ENCODE results near the gene POP4. TPM values are rescaled to one million over a fixed set of nuclear protein-coding genes. Genes with fewer than 3 reads are reported as not detected.

The POP4 gene
- total and polyA plus RNA-seq, 2 donors from 2014 or later: 60.5 to 87.9 TPM

- FAIRE-seq: no peak
- Histone ChIP-seq H3K36me3 (ENCODE audit: control insufficient read depth in 2 of 3, insufficient read depth in 3 of 3, low read length in 3 of 3) (no peaks in the 10 kb centered on the region), H3K9me3 (ENCODE audit: control insufficient read depth in 2 of 3, insufficient read depth in 1 of 3, low read length in 3 of 3) (no peaks in the 10 kb centered on the region), H3K27ac (ENCODE audit: low read depth in 2 of 2, low read length in 2 of 2) (no peak overlapping the region), H3K4me3 (ENCODE audit: low read length in 3 of 3) (no peak overlapping the region), H3K9ac (ENCODE audit: low read length in 3 of 3) (no peak overlapping the region), H3K4me1 (ENCODE audit: control insufficient read depth in 2 of 3, insufficient read depth in 2 of 3, low read depth in 1 of 3, low read length in 3 of 3) (no peaks in the 10 kb centered on the region), H3K27me3 (ENCODE audit: control insufficient read depth, insufficient read depth, low read length) (peaks cover 2% of the 10 kb centered on the region)
- intact Hi-C loops (cut with DNase I): no loop called here
- TF ChIP-seq CTCF (IDR thresholded peaks at IDR 0.05; ENCODE audit: borderline replicate concordance, extremely low read depth, insufficient read depth): no peak
- no peak for DNase-seq
Observed at GRCh38 chr19:29569038-29569911, 36.8 kb upstream of the POP4 start.

- H3K9me3 ChIP-seq (ENCODE audit: control insufficient read depth in 2 of 3, insufficient read depth in 1 of 3, low read length in 3 of 3): no peaks in the 10 kb centered on the region
- DNase-seq: no peak
- H3K27ac ChIP-seq (ENCODE audit: low read depth in 2 of 2, low read length in 2 of 2): no peak overlapping the region
- intact Hi-C loops (cut with DNase I): no loop called here
- no peak overlapping the region for H3K9ac ChIP-seq (ENCODE audit: low read length in 3 of 3)
- no peak for FAIRE-seq
- H3K4me1 ChIP-seq (ENCODE audit: control insufficient read depth in 2 of 3, insufficient read depth in 2 of 3, low read depth in 1 of 3, low read length in 3 of 3): no peaks in the 10 kb centered on the region
- no peak for TF ChIP-seq CTCF (IDR thresholded peaks at IDR 0.05; ENCODE audit: borderline replicate concordance, extremely low read depth, insufficient read depth)
- H3K36me3 ChIP-seq (ENCODE audit: control insufficient read depth in 2 of 3, insufficient read depth in 3 of 3, low read length in 3 of 3): no peaks in the 10 kb centered on the region
- H3K27me3 ChIP-seq (ENCODE audit: control insufficient read depth, insufficient read depth, low read length): peaks cover 2% of the 10 kb centered on the region
- H3K4me3 ChIP-seq (ENCODE audit: low read length in 3 of 3): no peak overlapping the region
Observed at GRCh38 chr19:29571181-29571580, 34.9 kb upstream of the POP4 start.

GRCh38 chr19:29573486-29573885, 32.6 kb upstream of the POP4 start:
- H3K4me1 ChIP-seq (ENCODE audit: control insufficient read depth in 2 of 3, insufficient read depth in 2 of 3, low read depth in 1 of 3, low read length in 3 of 3): no peaks in the 10 kb centered on the region
- DNase-seq: no peak
- no peak for TF ChIP-seq CTCF (IDR thresholded peaks at IDR 0.05; ENCODE audit: borderline replicate concordance, extremely low read depth, insufficient read depth)
- H3K4me3 ChIP-seq (ENCODE audit: low read length in 3 of 3): no peak overlapping the region
- no peak overlapping the region for H3K27ac ChIP-seq (ENCODE audit: low read depth in 2 of 2, low read length in 2 of 2)
- no peaks in the 10 kb centered on the region for H3K9me3 ChIP-seq (ENCODE audit: control insufficient read depth in 2 of 3, insufficient read depth in 1 of 3, low read length in 3 of 3)
- no peak for FAIRE-seq
- peaks cover 2% of the 10 kb centered on the region for H3K27me3 ChIP-seq (ENCODE audit: control insufficient read depth, insufficient read depth, low read length)
- no peak overlapping the region for H3K9ac ChIP-seq (ENCODE audit: low read length in 3 of 3)
- no peaks in the 10 kb centered on the region for H3K36me3 ChIP-seq (ENCODE audit: control insufficient read depth in 2 of 3, insufficient read depth in 3 of 3, low read length in 3 of 3)
- intact Hi-C loops (cut with DNase I): no loop called here

Measured in kidney (tissue), 14 donors.